ENCODE results near the gene EFTUD2. TPM values are rescaled to one million over a fixed set of nuclear protein-coding genes. Genes with fewer than 3 reads are reported as not detected.

The EFTUD2 gene
- total and polyA plus RNA-seq, 9 of the 15 experiments (the other 6 are each of a cell fraction or from before 2014, with no cell fraction given), result 65.8 to 362 (median 218) TPM

DNA sequence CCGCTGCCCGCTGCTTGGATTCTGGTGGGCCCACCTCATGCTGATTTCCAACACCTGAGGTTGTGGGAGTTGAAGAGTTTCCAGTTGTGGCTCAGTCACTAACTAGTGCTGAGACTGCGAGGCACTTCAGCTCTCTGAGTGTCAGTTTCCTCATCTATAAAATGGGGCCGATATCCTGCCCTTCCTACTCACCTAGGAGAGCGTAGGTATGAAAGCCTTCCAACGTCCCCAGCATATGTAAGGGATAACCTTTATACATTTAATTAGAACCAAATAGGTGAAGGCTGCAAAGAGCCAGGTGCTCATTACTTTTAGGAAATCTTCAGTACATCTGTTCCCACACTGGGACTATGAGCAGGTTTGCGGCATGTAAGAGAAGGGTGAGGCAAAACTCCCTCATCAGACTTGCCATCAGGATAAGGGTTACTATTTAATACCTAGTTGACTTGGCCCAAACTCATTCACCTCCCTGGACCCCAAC, 49.1 kb upstream of the EFTUD2 start:
- POLR2A ChIA-PET, result interaction anchor here (0.5 kb wide), 1 partner anchor 55 kb away, joined by 4 read pairs; no protein-coding TSS in a partner anchor
- Histone ChIP-seq H3K27me3 (ENCODE audit: control insufficient read depth in 2 of 2, insufficient read depth in 2 of 2, low read length in 2 of 2) (peaks cover 0 to 4% of the 10 kb centered on the region in 2 experiments; a peak in 2 of 5 replicates), H3K4me3 (peak overlapping the region; percentile 81), H2AFZ (ENCODE audit: low read depth, low read length) (peak overlapping the region; percentile 99), H3K9ac (ENCODE audit: insufficient read depth in 1 of 2, low read depth in 2 of 2, low read length in 2 of 2) (peak overlapping the region; percentile 93; a peak in 3 of 4 replicates), H3K27ac (ENCODE audit: extremely low read depth, low read depth, low read length) (peak overlapping the region; percentile 87), H3K4me2 (ENCODE audit: insufficient read depth, low read length) (peak overlapping the region; percentile 98), H3K79me2 (ENCODE audit: control insufficient read depth, insufficient read depth, low read length) (peaks cover 47% of the 10 kb centered on the region), H3K4me1 (replicated peaks in 1 of 2; ENCODE audit: control insufficient read depth in 2 of 2, insufficient read depth in 2 of 2, low read length in 2 of 2) (peaks cover 5 to 20% of the 10 kb centered on the region in 2 experiments; a peak in 3 of 5 replicates), H3K9me3 (replicated peaks; ENCODE audit: control insufficient read depth, insufficient read depth, low read depth, low read length) (no peaks in the 10 kb centered on the region), H3K9me1 (ENCODE audit: control insufficient read depth, insufficient read depth, low read length) (no peaks in the 10 kb centered on the region), H4K20me1 (replicated peaks; ENCODE audit: control insufficient read depth, insufficient read depth, low read length) (no peaks in the 10 kb centered on the region), H3K36me3 (ENCODE audit: control insufficient read depth, insufficient read depth, low read length) (peaks cover 27% of the 10 kb centered on the region)
- no peak for DNase-seq (ENCODE audit: extremely low read depth in 1 of 4, low spot score in 3 of 4)
- no TSS peak for BruUV-seq (replicated peaks)
- FAIRE-seq, result no peak
- intact Hi-C loops (cut with micrococcal nuclease) (no loop called here), in situ Hi-C loops (cut with MboI) (no loop called here)
- WGBS (ENCODE audit: insufficient coverage, low coverage, missing lambda C conversion rate), result 82% methylated on average over 7 of the region's 7 CpGs
- ATAC-seq, result no peak
- CTCF ChIA-PET (ENCODE audit: low intra/inter-chr PET ratio), result interaction anchor here (1.2 kb wide), 1 partner anchor 71 kb away, joined by 3 read pairs; no protein-coding TSS in a partner anchor
- TF ChIP-seq ZFP36 (IDR thresholded peaks at IDR 0.05; ENCODE audit: low read depth, low read length, partially characterized antibody), result no peak
- TF ChIP-seq ADNP (tag; IDR thresholded peaks at IDR 0.05), result 0 out of 2 replicates have a peak, but pooled peaks have one; percentile 26
- TF ChIP-seq ZFP91 (CRISPR knock-in tag; IDR thresholded peaks at IDR 0.05), result no peak
- TF ChIP-seq PHTF2 (CRISPR knock-in tag; IDR thresholded peaks at IDR 0.05), result no peak
- TF ChIP-seq ZNF57 (CRISPR knock-in tag; IDR thresholded peaks at IDR 0.05), result no peak
- TF ChIP-seq CREB1 (IDR thresholded peaks at IDR 0.05), result no peak
- TF ChIP-seq CREB1 (CRISPR knock-in tag; IDR thresholded peaks at IDR 0.05), result no peak
- TF ChIP-seq ZNF175 (CRISPR knock-in tag; IDR thresholded peaks at IDR 0.05; ENCODE audit: low read depth), result 0 out of 2 replicates have a peak, but pooled peaks have one; percentile 21
- TF ChIP-seq KHSRP (IDR thresholded peaks at IDR 0.05), result no peak
- no peak for TF ChIP-seq RBM34 (IDR thresholded peaks at IDR 0.05; ENCODE audit: borderline replicate concordance, insufficient read depth, low read length)
- no peak for TF ChIP-seq SPI1 (IDR thresholded peaks at IDR 0.05; ENCODE audit: borderline replicate concordance, low read depth, low read length)
- TF ChIP-seq SNRNP70 (optimal IDR thresholded peaks at IDR 0.05; ENCODE audit: low read depth, low read length), result no peak
- TF ChIP-seq MAFK (IDR thresholded peaks at IDR 0.05; ENCODE audit: low read length), result no peak
- TF ChIP-seq THRA (IDR thresholded peaks at IDR 0.05), result no peak
- TF ChIP-seq GTF2E2 (tag; IDR thresholded peaks at IDR 0.05), result no peak
- TF ChIP-seq FOXK2 (conservative IDR thresholded peaks at IDR 0.05 in 1 of 2, IDR thresholded peaks at IDR 0.05 in 1 of 2; ENCODE audit: low read depth in 2 of 2), result no peak
- no peak for TF ChIP-seq NFE2L1 (tag; IDR thresholded peaks at IDR 0.05; ENCODE audit: borderline replicate concordance, low read depth)
- TF ChIP-seq TAF7 (tag; IDR thresholded peaks at IDR 0.05), result no peak
- TF ChIP-seq ARID3A (IDR thresholded peaks at IDR 0.05; ENCODE audit: borderline replicate concordance, low read depth, low read length), result no peak
- TF ChIP-seq FOXJ2 (tag; IDR thresholded peaks at IDR 0.05), result no peak

Measured in K562 (cell line).